K562 (cell line): ENCODE data around the gene GNAI3. TPM values are rescaled to one million over a fixed set of nuclear protein-coding genes. Genes with fewer than 3 reads are reported as not detected.

Experiments used
- AFF4 ChIP-seq: sonication (generic); formaldehyde crosslinking; IDR thresholded peaks from 2 replicates; pipeline ENCODE4 v1.8.0; 2023; ENCODE audit warnings: mild to moderate bottlenecking, missing genetic modification reagents
- DEAF1 ChIP-seq: fragments of 450-650 bp; formaldehyde crosslinking; IDR thresholded peaks from 2 replicates; pipeline ENCODE4 v1.4.0; 2020; ENCODE audit warnings: mild to moderate bottlenecking, moderate library complexity
- polyA plus RNA-seq, 8 experiments: library from polyadenylated mRNA; depleted of rRNA in 4 of 8; stranded (reverse) in 5 of 8; unstranded in 3 of 8; fragments of >200 nt; fragmentation: Nextera tagmentation in 2 of 8; fragmentation: Illumina TruSeq in 1 of 8; extraction: Ambion mirVana in 2 of 8; extraction: Trizol in 1 of 8; gene quantifications; 2 replicates each; pipeline versions ENCODE4 v1.2.1 to v1.2.3, GENCODE V29; 2011 to 2014; ENCODE audit warnings: inconsistent platforms in 1 of 8, missing spikeins in 1 of 8
- total RNA-seq, 7 experiments: library from RNA; depleted of rRNA in 6 of 7; stranded (reverse); fragments of >200 nt in 6 of 7; fragmentation: Illumina TruSeq in 2 of 7; extraction: Trizol in 2 of 7; gene quantifications; 2 replicates each; pipeline versions ENCODE4 v1.2.1 to v1.2.3, GENCODE V29; 2011 to 2021; ENCODE audit warnings: low replicate concordance in 1 of 7
- TF ChIP-seq, protein P1 (sequence below): IDR thresholded peaks from 2 replicates; pipeline ENCODE4 v1.6.1; 2011; ENCODE audit warnings: borderline replicate concordance, low read depth, mild to moderate bottlenecking, moderate library complexity, low read length; ENCODE audit not compliant: insufficient read depth, poor library complexity, severe bottlenecking

The GNAI3 gene
- total and polyA plus RNA-seq, 9 of the 15 experiments (the other 6 are each of a cell fraction or from before 2014, with no cell fraction given): 6.3 to 13.2 (median 8.9) TPM

GRCh38 chr1:109649491-109649914, 101.1 kb downstream of the GNAI3 start (continued):
- TF ChIP-seq DEAF1 (CRISPR knock-in tag) (peak; percentile 59), AFF4 (CRISPR knock-in tag) (0 out of 2 replicates have a peak, but pooled peaks have one; percentile 23)
- TF ChIP-seq, protein P1, sequence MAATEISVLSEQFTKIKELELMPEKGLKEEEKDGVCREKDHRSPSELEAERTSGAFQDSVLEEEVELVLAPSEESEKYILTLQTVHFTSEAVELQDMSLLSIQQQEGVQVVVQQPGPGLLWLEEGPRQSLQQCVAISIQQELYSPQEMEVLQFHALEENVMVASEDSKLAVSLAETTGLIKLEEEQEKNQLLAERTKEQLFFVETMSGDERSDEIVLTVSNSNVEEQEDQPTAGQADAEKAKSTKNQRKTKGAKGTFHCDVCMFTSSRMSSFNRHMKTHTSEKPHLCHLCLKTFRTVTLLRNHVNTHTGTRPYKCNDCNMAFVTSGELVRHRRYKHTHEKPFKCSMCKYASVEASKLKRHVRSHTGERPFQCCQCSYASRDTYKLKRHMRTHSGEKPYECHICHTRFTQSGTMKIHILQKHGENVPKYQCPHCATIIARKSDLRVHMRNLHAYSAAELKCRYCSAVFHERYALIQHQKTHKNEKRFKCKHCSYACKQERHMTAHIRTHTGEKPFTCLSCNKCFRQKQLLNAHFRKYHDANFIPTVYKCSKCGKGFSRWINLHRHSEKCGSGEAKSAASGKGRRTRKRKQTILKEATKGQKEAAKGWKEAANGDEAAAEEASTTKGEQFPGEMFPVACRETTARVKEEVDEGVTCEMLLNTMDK: peak; percentile 12
